H1 (cell line): ENCODE data around the gene TMEM131L. TPM values are rescaled to one million over a fixed set of nuclear protein-coding genes. Genes with fewer than 3 reads are reported as not detected.

Experiments
- ASH2L ChIP-seq: fragments of 200-600, 300-600 bp; sonication (generic); IDR thresholded peaks from one replicate; pipeline ENCODE4 v1.7.1; 2017; ENCODE audit warnings: low read length
- CREB1 ChIP-seq: IDR thresholded peaks from 2 replicates; pipeline ENCODE4 v1.6.1; 2012; ENCODE audit warnings: inconsistent platforms
- CTCF ChIP-seq, 3 experiments: IDR thresholded peaks; 1 replicate in 2 of 3; 2 replicates in 1 of 3; pipeline versions ENCODE4 v1.5.1 to v1.6.1; 2011; ENCODE audit warnings: low read length in 3 of 3, mild to moderate bottlenecking in 3 of 3, inconsistent platforms in 2 of 3, low read depth in 1 of 3, moderate library complexity in 1 of 3; ENCODE audit not compliant: insufficient read depth in 1 of 3; ENCODE audit errors: control extremely low read depth in 1 of 3
- GABPA ChIP-seq: IDR thresholded peaks from 2 replicates; pipeline ENCODE4 v1.6.1; 2011; ENCODE audit warnings: mild to moderate bottlenecking, low read length, moderate library complexity, borderline replicate concordance; ENCODE audit not compliant: insufficient read depth
- HDAC2 ChIP-seq, 2 experiments: fragments of 300-600 bp in 1 of 2; sonication (generic) in 1 of 2; IDR thresholded peaks; 2 replicates each; pipeline ENCODE4 v1.6.1; 2011 to 2012; ENCODE audit warnings: low read depth in 2 of 2, low read length in 2 of 2, mild to moderate bottlenecking in 2 of 2, moderate library complexity in 2 of 2, borderline replicate concordance in 1 of 2, inconsistent platforms in 1 of 2
- TCF12 ChIP-seq: IDR thresholded peaks from 2 replicates; pipeline ENCODE4 v1.6.1; 2011; ENCODE audit warnings: low read depth, mild to moderate bottlenecking, low read length
- polyA plus RNA-seq, 7 experiments: library from polyadenylated mRNA; depleted of rRNA in 3 of 7; stranded (reverse) in 5 of 7; unstranded in 2 of 7; fragments of >200 nt in 5 of 7; fragments of 200-250 nt in 2 of 7; gene quantifications; 1 replicate in 5 of 7; 2 replicates in 1 of 7; 4 replicates in 1 of 7; pipeline versions ENCODE4 v1.2.1 to v1.2.3, GENCODE V29; 2011 to 2013; ENCODE audit warnings: missing spikeins in 2 of 7, mixed read lengths in 2 of 7
- total RNA-seq: library from RNA; stranded (reverse); fragmentation: NEBNext Ultra II Directional; extraction: Animal tissue kit (Norgen Biotek cat#: 25700); gene quantifications from 2 replicates; pipeline ENCODE4 v1.2.1, GENCODE V29; 2021

TMEM131L gene
- total and polyA plus RNA-seq, 2 of the 8 experiments (the other 6 are each of a cell fraction or from before 2014, with no cell fraction given), result 14.3 to 26.1 TPM

- TF ChIP-seq CTCF (IDR thresholded peaks at IDR 0.05; ENCODE audit: control extremely low read depth in 1 of 3, insufficient read depth in 1 of 3, low read depth in 1 of 3, low read length in 3 of 3) (no peak), TCF12 (no peak), HDAC2 (IDR thresholded peaks at IDR 0.05; ENCODE audit: borderline replicate concordance in 1 of 2, low read depth in 2 of 2, low read length in 2 of 2) (no peak), ASH2L (no peak), GABPA (no peak), CREB1 (no peak)
These were observed 25.7 kb upstream of the TMEM131L start (continued) for GRCh38 chr4:153440475-153440874.
